ENCODE data around the gene NUDC. TPM values are rescaled to one million over a fixed set of nuclear protein-coding genes. Genes with fewer than 3 reads are reported as not detected.

The NUDC gene
- total and polyA plus RNA-seq, 9 of the 15 experiments (the other 6 are each of a cell fraction or from before 2014, with no cell fraction given): 9.8 to 234 (median 149) TPM

- TF ChIP-seq ZSCAN32 (CRISPR knock-in tag; IDR thresholded peaks at IDR 0.05) (no peak), CCAR2 (IDR thresholded peaks at IDR 0.05; ENCODE audit: low read depth, low read length) (no peak), HIVEP1 (CRISPR knock-in tag; IDR thresholded peaks at IDR 0.05) (no peak), SETDB1 (IDR thresholded peaks at IDR 0.05; ENCODE audit: low read length) (no peak), NCOR1 (IDR thresholded peaks at IDR 0.05) (peak; percentile 16; the same call in 1 of the 2 replicates), JUNB (CRISPR knock-in tag; conservative IDR thresholded peaks at IDR 0.05) (no peak), HDAC2 (IDR thresholded peaks at IDR 0.05) (peak; percentile 99), NFIC (IDR thresholded peaks at IDR 0.05) (peak; percentile 37), TSC22D4 (tag; IDR thresholded peaks at IDR 0.05) (no peak), ZNF354B (CRISPR knock-in tag; IDR thresholded peaks at IDR 0.05) (no peak), ARID4B (CRISPR knock-in tag; IDR thresholded peaks at IDR 0.05) (peak; percentile 96), ZNF785 (CRISPR knock-in tag; IDR thresholded peaks at IDR 0.05) (no peak), TOE1 (IDR thresholded peaks at IDR 0.05; ENCODE audit: borderline replicate concordance) (peak; percentile 97), TOE1 (CRISPR knock-in tag; IDR thresholded peaks at IDR 0.05; ENCODE audit: borderline replicate concordance, low read depth) (no peak)
- TF ChIP-seq, protein P1, sequence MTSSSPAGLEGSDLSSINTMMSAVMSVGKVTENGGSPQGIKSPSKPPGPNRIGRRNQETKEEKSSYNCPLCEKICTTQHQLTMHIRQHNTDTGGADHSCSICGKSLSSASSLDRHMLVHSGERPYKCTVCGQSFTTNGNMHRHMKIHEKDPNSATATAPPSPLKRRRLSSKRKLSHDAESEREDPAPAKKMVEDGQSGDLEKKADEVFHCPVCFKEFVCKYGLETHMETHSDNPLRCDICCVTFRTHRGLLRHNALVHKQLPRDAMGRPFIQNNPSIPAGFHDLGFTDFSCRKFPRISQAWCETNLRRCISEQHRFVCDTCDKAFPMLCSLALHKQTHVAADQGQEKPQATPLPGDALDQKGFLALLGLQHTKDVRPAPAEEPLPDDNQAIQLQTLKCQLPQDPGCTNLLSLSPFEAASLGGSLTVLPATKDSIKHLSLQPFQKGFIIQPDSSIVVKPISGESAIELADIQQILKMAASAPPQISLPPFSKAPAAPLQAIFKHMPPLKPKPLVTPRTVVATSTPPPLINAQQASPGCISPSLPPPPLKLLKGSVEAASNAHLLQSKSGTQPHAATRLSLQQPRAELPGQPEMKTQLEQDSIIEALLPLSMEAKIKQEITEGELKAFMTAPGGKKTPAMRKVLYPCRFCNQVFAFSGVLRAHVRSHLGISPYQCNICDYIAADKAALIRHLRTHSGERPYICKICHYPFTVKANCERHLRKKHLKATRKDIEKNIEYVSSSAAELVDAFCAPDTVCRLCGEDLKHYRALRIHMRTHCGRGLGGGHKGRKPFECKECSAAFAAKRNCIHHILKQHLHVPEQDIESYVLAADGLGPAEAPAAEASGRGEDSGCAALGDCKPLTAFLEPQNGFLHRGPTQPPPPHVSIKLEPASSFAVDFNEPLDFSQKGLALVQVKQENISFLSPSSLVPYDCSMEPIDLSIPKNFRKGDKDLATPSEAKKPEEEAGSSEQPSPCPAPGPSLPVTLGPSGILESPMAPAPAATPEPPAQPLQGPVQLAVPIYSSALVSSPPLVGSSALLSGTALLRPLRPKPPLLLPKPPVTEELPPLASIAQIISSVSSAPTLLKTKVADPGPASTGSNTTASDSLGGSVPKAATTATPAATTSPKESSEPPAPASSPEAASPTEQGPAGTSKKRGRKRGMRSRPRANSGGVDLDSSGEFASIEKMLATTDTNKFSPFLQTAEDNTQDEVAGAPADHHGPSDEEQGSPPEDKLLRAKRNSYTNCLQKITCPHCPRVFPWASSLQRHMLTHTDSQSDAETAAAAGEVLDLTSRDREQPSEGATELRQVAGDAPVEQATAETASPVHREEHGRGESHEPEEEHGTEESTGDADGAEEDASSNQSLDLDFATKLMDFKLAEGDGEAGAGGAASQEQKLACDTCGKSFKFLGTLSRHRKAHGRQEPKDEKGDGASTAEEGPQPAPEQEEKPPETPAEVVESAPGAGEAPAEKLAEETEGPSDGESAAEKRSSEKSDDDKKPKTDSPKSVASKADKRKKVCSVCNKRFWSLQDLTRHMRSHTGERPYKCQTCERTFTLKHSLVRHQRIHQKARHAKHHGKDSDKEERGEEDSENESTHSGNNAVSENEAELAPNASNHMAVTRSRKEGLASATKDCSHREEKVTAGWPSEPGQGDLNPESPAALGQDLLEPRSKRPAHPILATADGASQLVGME (CRISPR knock-in tag; IDR thresholded peaks at IDR 0.05): 0 out of 2 replicates have a peak, but pooled peaks have one; percentile 55
These were observed 21.3 kb upstream of the NUDC start, which contains the start of gene GPATCH3 (continued) for GRCh38 chr1:26900001-26900814.
